Forelimb muscle (tissue), 1 donor: ENCODE measurements around the gene KRT8. TPM values are rescaled to one million over a fixed set of nuclear protein-coding genes. Genes with fewer than 3 reads are reported as not detected.
"Not testable (repeated sequence)": the region's sequence is repeated elsewhere in the genome, so short reads cannot be mapped to it uniquely, and the experiment has no call there.

Experiments used
- DNase-seq: peaks from one replicate; pipeline ENCODE4 v3.0.0-alpha.2; 2013; ENCODE audit warnings: low read depth
- polyA plus RNA-seq: library from polyadenylated mRNA; unstranded; fragments of 120-200 nt; gene quantifications from one replicate; pipeline ENCODE4 v1.2.1, GENCODE V29; 2013; ENCODE audit not compliant: insufficient read length

Gene KRT8
- 3.2 TPM for polyA plus RNA-seq

- DNase-seq, result not testable (repeated sequence)
Measured at GRCh38 chr12:52904509-52905300, at the start of gene KRT8. TSS of gene KRT8 (minus strand) at chr12:52905076. CDS start at chr12:52904981, 95 bp downstream.

GRCh38 chr12:52953181-52953841 is 48.4 kb upstream of the KRT8 start:
- DNase-seq, result no peak

- DNase-seq, result no peak
Measured at GRCh38 chr12:52952076-52952801, 47.4 kb upstream of the KRT8 start.

GRCh38 chr12:52951640-52952039 is 46.8 kb upstream of the KRT8 start:
- DNase-seq, result no peak

- DNase-seq, result no peak
Measured at GRCh38 chr12:52951126-52951525, 46.2 kb upstream of the KRT8 start.

- no peak for DNase-seq
Measured at GRCh38 chr12:52950553-52950952, 45.7 kb upstream of the KRT8 start.

- no peak for DNase-seq
Measured at GRCh38 chr12:52949413-52950331, 44.8 kb upstream of the KRT8 start.

- no peak for DNase-seq
Measured at GRCh38 chr12:52947738-52948423, 43.0 kb upstream of the KRT8 start.

- DNase-seq, result no peak
Measured at GRCh38 chr12:52946797-52947547, 42.1 kb upstream of the KRT8 start.

GRCh38 chr12:52946334-52946733 is 41.5 kb upstream of the KRT8 start:
- no peak for DNase-seq

GRCh38 chr12:52945389-52946232 is 40.7 kb upstream of the KRT8 start:
- no peak for DNase-seq

- DNase-seq, result no peak
Measured at GRCh38 chr12:52944683-52945388, 40.0 kb upstream of the KRT8 start.

GRCh38 chr12:52942901-52943181 is 38.0 kb upstream of the KRT8 start:
- DNase-seq, result no peak

- DNase-seq, result no peak
Measured at GRCh38 chr12:52942066-52942900, 37.4 kb upstream of the KRT8 start.

- DNase-seq, result no peak
Measured at GRCh38 chr12:52929538-52929937, 24.7 kb upstream of the KRT8 start.

GRCh38 chr12:52927964-52928363 is 23.1 kb upstream of the KRT8 start:
- DNase-seq, result no peak

GRCh38 chr12:52926596-52927234 is 21.8 kb upstream of the KRT8 start:
- DNase-seq, result no peak
